NB4 (cell line): ENCODE measurements around the gene NDUFV1.
A peak's percentile ranks its signal among the peaks of the same experiment; 100 is the strongest.

Source experiments
- DNase-seq: peaks from one replicate; pipeline ENCODE4 v3.0.0; 2010; ENCODE audit warnings: low read depth
- H3K4me3 ChIP-seq: one replicate; pipeline ENCODE4 v1.5.1; 2011; ENCODE audit warnings: mild to moderate bottlenecking, low read depth, low read length, moderate library complexity
- CTCF ChIP-seq: IDR thresholded peaks from one replicate; pipeline ENCODE4 v1.5.1; 2012; ENCODE audit warnings: low read depth, low read length
- MAX ChIP-seq: IDR thresholded peaks from 2 replicates; pipeline ENCODE4 v1.6.1; 2011; ENCODE audit warnings: low read depth, low read length
- MYC ChIP-seq: IDR thresholded peaks from 2 replicates; pipeline ENCODE4 v1.6.1; 2011; ENCODE audit warnings: low read depth, low read length
- POLR2A ChIP-seq: IDR thresholded peaks from 2 replicates; pipeline ENCODE4 v1.6.1; 2011; ENCODE audit warnings: mild to moderate bottlenecking; ENCODE audit not compliant: insufficient read length; ENCODE audit errors: extremely low read depth

The NDUFV1 gene

GRCh38 chr11:67644472-67645418 is 38.0 kb downstream of the NDUFV1 start:
- no peak for DNase-seq
- TF ChIP-seq CTCF (no peak), POLR2A (no peak), MAX (no peak)
- no peak overlapping the region for H3K4me3 ChIP-seq

GRCh38 chr11:67645521-67646461 is 39.1 kb downstream of the NDUFV1 start:
- DNase-seq, result peak; percentile 17
- H3K4me3 ChIP-seq, result no peak overlapping the region
- no peak for TF ChIP-seq MAX
- TF ChIP-seq CTCF, result no peak
- no peak for TF ChIP-seq MYC
- no peak for TF ChIP-seq POLR2A

- no peak overlapping the region for H3K4me3 ChIP-seq
- DNase-seq, result peak; percentile 91
- TF ChIP-seq POLR2A, result no peak
- TF ChIP-seq MAX, result 0 out of 2 replicates have a peak, but pooled peaks have one; percentile 7
- TF ChIP-seq CTCF, result peak; percentile 26
- no peak for TF ChIP-seq MYC
Observed at GRCh38 chr11:67646535-67647336, 40.0 kb downstream of the NDUFV1 start.

- H3K4me3 ChIP-seq, result no peak overlapping the region
- no peak for TF ChIP-seq MYC
- DNase-seq, result no peak
Observed at GRCh38 chr11:67647471-67647870, 40.7 kb downstream of the NDUFV1 start.

- TF ChIP-seq MAX (no peak), CTCF (peak; percentile 28)
- DNase-seq, result peak; percentile 71
- H3K4me3 ChIP-seq, result no peak overlapping the region
Observed at GRCh38 chr11:67648140-67648795, 41.5 kb downstream of the NDUFV1 start.
